NCI-H748 treated with DMSO at 0.1 percent for 48 hours (cell line): Measurements from ENCODE around the gene NPBWR2.

Experiments used
- DNase-seq: peaks from one replicate; lab custom pipeline; 2025; lab: John Stamatoyannopoulos, UW

Gene NPBWR2

GRCh38 chr20:64084685-64085152 is 22.6 kb downstream of the NPBWR2 start:
- DNase-seq: no peak

- no peak for DNase-seq
Observed at GRCh38 chr20:64083804-64084684, 23.3 kb downstream of the NPBWR2 start, which contains the start of gene LKAAEAR1. Gene LKAAEAR1, minus strand, starts transcription at chr20:64084398. Its CDS starts 179 bp downstream, at chr20:64084219.

- DNase-seq: peak; percentile 37
Observed at GRCh38 chr20:64083378-64083803, 24.0 kb downstream of the NPBWR2 start.

- DNase-seq: no peak
Observed at GRCh38 chr20:64082820-64083377, 24.5 kb downstream of the NPBWR2 start.

GRCh38 chr20:64082126-64082731 is 25.1 kb downstream of the NPBWR2 start:
- no peak for DNase-seq

- DNase-seq: no peak
Observed at GRCh38 chr20:64081624-64081964, 25.8 kb downstream of the NPBWR2 start.

- no peak for DNase-seq
Observed at GRCh38 chr20:64080813-64081623, 26.3 kb downstream of the NPBWR2 start.

- DNase-seq: no peak
Observed at GRCh38 chr20:64080013-64080812, 27.2 kb downstream of the NPBWR2 start, which contains the start of gene OPRL1. Gene OPRL1, plus strand, starts transcription at chr20:64080082. Its CDS starts 12,639 bp downstream, at chr20:64092721.

- peak; percentile 10 for DNase-seq
Observed at GRCh38 chr20:64079273-64080012, 27.9 kb downstream of the NPBWR2 start, which contains the start of gene RGS19. Gene RGS19, minus strand, starts transcription at chr20:64079518. Its CDS starts 2,632 bp downstream, at chr20:64076886.

GRCh38 chr20:64078934-64079272 is 28.5 kb downstream of the NPBWR2 start:
- DNase-seq: no peak

- no peak for DNase-seq
Observed at GRCh38 chr20:64077876-64078551, 29.4 kb downstream of the NPBWR2 start.

GRCh38 chr20:64077541-64077875 is 29.9 kb downstream of the NPBWR2 start:
- DNase-seq: no peak

GRCh38 chr20:64077094-64077493 is 30.3 kb downstream of the NPBWR2 start:
- no peak for DNase-seq

- DNase-seq: no peak
Observed at GRCh38 chr20:64076061-64076997, 31.0 kb downstream of the NPBWR2 start.

GRCh38 chr20:64075556-64075955 is 31.8 kb downstream of the NPBWR2 start:
- DNase-seq: no peak

GRCh38 chr20:64074963-64075362 is 32.4 kb downstream of the NPBWR2 start:
- DNase-seq: no peak

- DNase-seq: no peak
Observed at GRCh38 chr20:64074184-64074789, 33.1 kb downstream of the NPBWR2 start.

GRCh38 chr20:64073476-64074183 is 33.7 kb downstream of the NPBWR2 start:
- DNase-seq: no peak
